ENCODE results near the gene SEC61B.

The SEC61B gene

GRCh38 chr9:99239341-99240060 lies 17.4 kb downstream of the SEC61B start:
- DNase-seq = no peak

- no peak for DNase-seq
These were observed 19.0 kb downstream of the SEC61B start for GRCh38 chr9:99241106-99241505.

GRCh38 chr9:99244344-99245260 lies 22.5 kb downstream of the SEC61B start:
- DNase-seq = no peak

- DNase-seq = no peak
These were observed 27.5 kb downstream of the SEC61B start for GRCh38 chr9:99249619-99250018.

- no peak for DNase-seq
These were observed 29.1 kb downstream of the SEC61B start for GRCh38 chr9:99251157-99251556.

- DNase-seq = no peak
These were observed 31.1 kb downstream of the SEC61B start for GRCh38 chr9:99253134-99253533.

GRCh38 chr9:99253772-99254431 lies 31.8 kb downstream of the SEC61B start:
- DNase-seq = no peak

GRCh38 chr9:99255651-99256050 lies 33.6 kb downstream of the SEC61B start:
- DNase-seq = no peak

GRCh38 chr9:99257723-99258389 lies 35.8 kb downstream of the SEC61B start:
- no peak for DNase-seq

GRCh38 chr9:99259231-99259918 lies 37.3 kb downstream of the SEC61B start:
- DNase-seq = peak; percentile 65 to 90

- DNase-seq = no peak
These were observed 39.8 kb downstream of the SEC61B start for GRCh38 chr9:99261923-99262322.

GRCh38 chr9:99262949-99263418 lies 40.9 kb downstream of the SEC61B start:
- no peak for DNase-seq

- no peak for DNase-seq
These were observed 42.1 kb downstream of the SEC61B start for GRCh38 chr9:99264070-99264680.

- no peak for DNase-seq
These were observed 43.6 kb downstream of the SEC61B start for GRCh38 chr9:99265691-99266090.

- peak in 1 of 2 experiments; percentile 16 for DNase-seq
These were observed 44.4 kb downstream of the SEC61B start for GRCh38 chr9:99266255-99267023.

- no peak for DNase-seq
These were observed 47.3 kb downstream of the SEC61B start for GRCh38 chr9:99269416-99269815.

- DNase-seq = no peak
These were observed 48.4 kb downstream of the SEC61B start for GRCh38 chr9:99270491-99270890.

- DNase-seq = no peak
These were observed 50.8 kb downstream of the SEC61B start for GRCh38 chr9:99272836-99273235.

GRCh38 chr9:99274016-99274415 lies 51.9 kb downstream of the SEC61B start:
- no peak for DNase-seq

GRCh38 chr9:99274495-99274894 lies 52.4 kb downstream of the SEC61B start:
- DNase-seq = no peak

Measured in cerebellar nuclear complex (tissue), 1 donor.